Testis (tissue), 3 donors: ENCODE measurements around the gene GNA12. TPM values are rescaled to one million over a fixed set of nuclear protein-coding genes. Genes with fewer than 3 reads are reported as not detected.

Experiments
- DNase-seq: peaks from one replicate; pipeline ENCODE4 v3.0.0-alpha.2; 2019
- H3K27ac ChIP-seq, 2 donors: fragments of 200-600 bp; sonication (generic); one replicate each; pipeline ENCODE4 v1.5.1; 2019
- H3K27me3 ChIP-seq: fragments of 200-600 bp; sonication (generic); one replicate; pipeline ENCODE4 v1.5.1; 2019
- H3K36me3 ChIP-seq: fragments of 200-600 bp; sonication (generic); one replicate; pipeline ENCODE4 v1.5.1; 2017; ENCODE audit warnings: low read depth; ENCODE audit errors: missing control alignments
- H3K4me1 ChIP-seq: fragments of 200-600 bp; sonication (generic); one replicate; pipeline ENCODE4 v1.5.1; 2019
- H3K4me3 ChIP-seq, 2 donors: fragments of 200-600 bp; sonication (generic); one replicate each; pipeline ENCODE4 v1.5.1; 2017 to 2019
- H3K9me3 ChIP-seq: fragments of 200-600 bp; sonication (generic); one replicate; pipeline ENCODE4 v1.5.1; 2017
- POLR2A ChIP-seq: fragments of 450-650 bp; IDR thresholded peaks from one replicate; pipeline ENCODE4 v1.6.1; 2017; ENCODE audit warnings: antibody characterized with exemption, mild to moderate bottlenecking, moderate library complexity
- WGBS, 2 donors: methylation state at CpG; one replicate each; pipeline ENCODE4 v1.1.5; 2018; 5-methylcytosine and 5-hydroxymethylcytosine counted together
- intact Hi-C: fragments of 100-400 bp; cut with DNase I; formaldehyde crosslinking; loops from one replicate; pipeline ENCODE4 v1.15.1; 2023; ENCODE audit warnings: low total_unique reads
- polyA plus RNA-seq: library from polyadenylated mRNA; stranded (reverse); fragments of 350-450 nt; fragmentation: Illumina TruSeq; extraction: RNeasy Lipid Tissue Mini Kit (QIAGEN cat#74804); gene quantifications from one replicate; pipeline ENCODE4 v1.2.3, GENCODE V29; 2014; ENCODE audit warnings: low read depth, low replicate concordance; ENCODE audit not compliant: insufficient read depth
- total RNA-seq, 2 donors: library from RNA; depleted of rRNA; stranded (reverse); fragments of >200 nt; gene quantifications; one replicate each; pipeline ENCODE4 v1.2.3, GENCODE V29; 2016
- TF ChIP-seq, protein P1 (sequence below), 3 experiments: fragments of 450-650 bp in 2 of 3; fragments of 200-600 bp in 1 of 3; sonication (generic) in 1 of 3; IDR thresholded peaks; one replicate each; pipeline ENCODE4 v1.5.1; 2016 to 2019; ENCODE audit warnings: antibody characterized with exemption in 3 of 3, mild to moderate bottlenecking in 2 of 3, moderate library complexity in 1 of 3

The GNA12 gene
- total and polyA plus RNA-seq, 3 donors from 2014 or later = 50.0 to 69.6 (median 53.2) TPM

- no peak for TF ChIP-seq POLR2A
- TF ChIP-seq, protein P1, sequence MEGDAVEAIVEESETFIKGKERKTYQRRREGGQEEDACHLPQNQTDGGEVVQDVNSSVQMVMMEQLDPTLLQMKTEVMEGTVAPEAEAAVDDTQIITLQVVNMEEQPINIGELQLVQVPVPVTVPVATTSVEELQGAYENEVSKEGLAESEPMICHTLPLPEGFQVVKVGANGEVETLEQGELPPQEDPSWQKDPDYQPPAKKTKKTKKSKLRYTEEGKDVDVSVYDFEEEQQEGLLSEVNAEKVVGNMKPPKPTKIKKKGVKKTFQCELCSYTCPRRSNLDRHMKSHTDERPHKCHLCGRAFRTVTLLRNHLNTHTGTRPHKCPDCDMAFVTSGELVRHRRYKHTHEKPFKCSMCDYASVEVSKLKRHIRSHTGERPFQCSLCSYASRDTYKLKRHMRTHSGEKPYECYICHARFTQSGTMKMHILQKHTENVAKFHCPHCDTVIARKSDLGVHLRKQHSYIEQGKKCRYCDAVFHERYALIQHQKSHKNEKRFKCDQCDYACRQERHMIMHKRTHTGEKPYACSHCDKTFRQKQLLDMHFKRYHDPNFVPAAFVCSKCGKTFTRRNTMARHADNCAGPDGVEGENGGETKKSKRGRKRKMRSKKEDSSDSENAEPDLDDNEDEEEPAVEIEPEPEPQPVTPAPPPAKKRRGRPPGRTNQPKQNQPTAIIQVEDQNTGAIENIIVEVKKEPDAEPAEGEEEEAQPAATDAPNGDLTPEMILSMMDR (IDR thresholded peaks at IDR 0.05) = no peak
- H3K36me3 ChIP-seq = no peaks in the 10 kb centered on the region
- intact Hi-C loops = no loop called here
- no peaks in the 10 kb centered on the region for H3K9me3 ChIP-seq
- DNase-seq = no peak
- H3K4me3 ChIP-seq = no peak overlapping the region
- no peaks in the 10 kb centered on the region for H3K27me3 ChIP-seq
- H3K27ac ChIP-seq = no peak overlapping the region
- peaks cover 10% of the 10 kb centered on the region for H3K4me1 ChIP-seq
- 82 to 83% methylated on average over 18 to 23 of the region's 23 CpGs for whole genome bisulfite sequencing, 2 donors
These were observed 154.0 kb downstream of the GNA12 start for GRCh38 chr7:2689951-2690705.

- no peak overlapping the region for H3K27ac ChIP-seq
- no peak overlapping the region for H3K4me3 ChIP-seq
- H3K4me1 ChIP-seq = peaks cover 10% of the 10 kb centered on the region
- intact Hi-C loops = no loop called here
- DNase-seq = no peak
- no peak for TF ChIP-seq POLR2A
- TF ChIP-seq, protein P1 (IDR thresholded peaks at IDR 0.05) = no peak
- no peaks in the 10 kb centered on the region for H3K36me3 ChIP-seq
- H3K27me3 ChIP-seq = no peaks in the 10 kb centered on the region
- no peaks in the 10 kb centered on the region for H3K9me3 ChIP-seq
- WGBS, 2 donors = 62% methylated on average over 16 of the region's 16 CpGs; no CpG with 5 or more reads in 1 of the 2 donors
These were observed 154.7 kb downstream of the GNA12 start for GRCh38 chr7:2689343-2689847.

- no peaks in the 10 kb centered on the region for H3K27me3 ChIP-seq
- no peak for DNase-seq
- TF ChIP-seq POLR2A = no peak
- TF ChIP-seq, protein P1 (IDR thresholded peaks at IDR 0.05) = no peak
- no peak overlapping the region for H3K27ac ChIP-seq
- WGBS, 2 donors = 6 to 7% methylated on average over 27 to 44 of the region's 62 CpGs
- H3K4me1 ChIP-seq = peaks cover 10% of the 10 kb centered on the region
- H3K36me3 ChIP-seq = no peaks in the 10 kb centered on the region
- H3K9me3 ChIP-seq = no peaks in the 10 kb centered on the region
- intact Hi-C loops = no loop called here
- peak overlapping the region; percentile 29 to 31 for H3K4me3 ChIP-seq
These were observed 155.4 kb downstream of the GNA12 start for GRCh38 chr7:2688409-2689342.

- 0 to 5% methylated on average over 8 to 16 of the region's 41 CpGs for WGBS, 2 donors
- DNase-seq = no peak
- Histone ChIP-seq H3K27ac (no peak within 1 kb of the TSS), H3K9me3 (no peaks in the 10 kb centered on the region), H3K4me1 (peaks cover 10% of the 10 kb centered on the region), H3K27me3 (no peaks in the 10 kb centered on the region), H3K36me3 (no peaks in the 10 kb centered on the region), H3K4me3 (peak within 1 kb of the TSS; percentile 29 to 31)
- TF ChIP-seq, protein P1 (IDR thresholded peaks at IDR 0.05) = no peak
- TF ChIP-seq POLR2A = no peak
- intact Hi-C loops = no loop called here
These were observed 156.2 kb downstream of the GNA12 start, which contains the start of gene AMZ1 for GRCh38 chr7:2687881-2688318. TSS of gene AMZ1 (plus strand) at chr7:2688202. CDS start at chr7:2700452, 12,250 bp downstream.
